ENCODE results near the gene TMEM220.
"Not testable (repeated sequence)": the region's sequence is repeated elsewhere in the genome, so short reads cannot be mapped to it uniquely, and the experiment has no call there.

Gene TMEM220

GRCh38 chr17:10727192-10727591 lies 2.6 kb downstream of the TMEM220 start:
- no peak for DNase-seq

- DNase-seq = no peak
These were observed 3.6 kb downstream of the TMEM220 start for GRCh38 chr17:10726196-10726595.

GRCh38 chr17:10725262-10725661 lies 4.6 kb downstream of the TMEM220 start:
- no peak for DNase-seq

- DNase-seq = no peak
These were observed 5.2 kb downstream of the TMEM220 start for GRCh38 chr17:10724546-10725195.

- no peak for DNase-seq
These were observed 11.3 kb downstream of the TMEM220 start for GRCh38 chr17:10718547-10718946.

- no peak for DNase-seq
These were observed 13.6 kb downstream of the TMEM220 start for GRCh38 chr17:10716218-10716617.

- no peak for DNase-seq
These were observed 16.5 kb downstream of the TMEM220 start for GRCh38 chr17:10713318-10713717.

GRCh38 chr17:10705727-10706126 lies 24.1 kb downstream of the TMEM220 start:
- no peak for DNase-seq

GRCh38 chr17:10702574-10702973 lies 27.2 kb downstream of the TMEM220 start:
- DNase-seq = no peak

GRCh38 chr17:10699856-10700255 lies 30.0 kb downstream of the TMEM220 start:
- peak; percentile 24 to 42 for DNase-seq

- DNase-seq = peak in 1 of 2 donors; percentile 9
These were observed 31.6 kb downstream of the TMEM220 start for GRCh38 chr17:10698096-10698818.

- DNase-seq = peak; percentile 90 to 92
These were observed 32.4 kb downstream of the TMEM220 start, which contains the start of the genes ADPRM and SCO1 for GRCh38 chr17:10697092-10698081. Gene ADPRM (plus strand): TSS chr17:10697594. CDS start chr17:10704927, 7,333 bp downstream. Gene SCO1 (minus strand): TSS chr17:10697533. CDS start chr17:10697507, 26 bp downstream.

- DNase-seq = not testable (repeated sequence)
These were observed 33.9 kb downstream of the TMEM220 start for GRCh38 chr17:10695875-10696407.

GRCh38 chr17:10687499-10687898 lies 42.3 kb downstream of the TMEM220 start:
- DNase-seq = no peak

- DNase-seq = peak in 1 of 2 donors; percentile 18
These were observed 46.0 kb downstream of the TMEM220 start for GRCh38 chr17:10683853-10684252.

- DNase-seq = no peak
These were observed 47.9 kb downstream of the TMEM220 start for GRCh38 chr17:10681866-10682446.

- DNase-seq = no peak
These were observed 55.1 kb downstream of the TMEM220 start for GRCh38 chr17:10674704-10675103.

- DNase-seq = no peak
These were observed 56.5 kb downstream of the TMEM220 start for GRCh38 chr17:10673312-10673711.

- DNase-seq = no peak
These were observed 61.0 kb downstream of the TMEM220 start for GRCh38 chr17:10668775-10669174.

GRCh38 chr17:10666906-10667305 lies 62.9 kb downstream of the TMEM220 start:
- DNase-seq = no peak

GRCh38 chr17:10664571-10664970 lies 65.3 kb downstream of the TMEM220 start:
- DNase-seq = no peak
